GM12865 (cell line): ENCODE results near the gene MROH8.

ENCODE experiments used
- DNase-seq: peaks from one replicate; pipeline ENCODE4 v3.0.0; 2010; ENCODE audit warnings: low read depth
- H3K4me3 ChIP-seq: 2 replicates; pipeline ENCODE4 v1.5.1; 2011; ENCODE audit warnings: mild to moderate bottlenecking, low read depth, low read length, control low read depth
- TF ChIP-seq, protein P1 (sequence below): IDR thresholded peaks from 2 replicates; pipeline ENCODE4 v1.5.1; 2011; ENCODE audit warnings: low read length, control low read depth, low read depth, inconsistent platforms; ENCODE audit not compliant: insufficient read depth; ENCODE audit errors: missing control alignments

The MROH8 gene

DNA sequence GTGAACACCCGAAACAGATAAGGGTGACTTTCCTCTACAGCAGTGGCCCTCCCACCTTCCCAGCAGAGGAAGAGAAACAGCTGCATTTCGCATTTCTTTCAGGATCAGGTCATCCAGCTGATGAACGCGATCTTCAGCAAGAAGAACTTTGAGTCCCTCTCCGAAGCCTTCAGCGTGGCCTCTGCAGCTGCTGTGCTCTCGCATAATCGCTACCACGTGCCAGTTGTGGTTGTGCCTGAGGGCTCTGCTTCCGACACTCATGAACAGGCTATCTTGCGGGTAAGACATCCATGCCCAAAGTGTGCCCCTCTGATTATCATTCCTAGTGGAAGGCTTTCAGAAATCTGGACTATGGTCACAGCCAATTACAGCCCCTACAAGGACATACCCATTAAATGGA lies 27.8 kb upstream of the MROH8 start:
- H3K4me3 ChIP-seq = no peak overlapping the region
- DNase-seq = no peak
- TF ChIP-seq, protein P1, sequence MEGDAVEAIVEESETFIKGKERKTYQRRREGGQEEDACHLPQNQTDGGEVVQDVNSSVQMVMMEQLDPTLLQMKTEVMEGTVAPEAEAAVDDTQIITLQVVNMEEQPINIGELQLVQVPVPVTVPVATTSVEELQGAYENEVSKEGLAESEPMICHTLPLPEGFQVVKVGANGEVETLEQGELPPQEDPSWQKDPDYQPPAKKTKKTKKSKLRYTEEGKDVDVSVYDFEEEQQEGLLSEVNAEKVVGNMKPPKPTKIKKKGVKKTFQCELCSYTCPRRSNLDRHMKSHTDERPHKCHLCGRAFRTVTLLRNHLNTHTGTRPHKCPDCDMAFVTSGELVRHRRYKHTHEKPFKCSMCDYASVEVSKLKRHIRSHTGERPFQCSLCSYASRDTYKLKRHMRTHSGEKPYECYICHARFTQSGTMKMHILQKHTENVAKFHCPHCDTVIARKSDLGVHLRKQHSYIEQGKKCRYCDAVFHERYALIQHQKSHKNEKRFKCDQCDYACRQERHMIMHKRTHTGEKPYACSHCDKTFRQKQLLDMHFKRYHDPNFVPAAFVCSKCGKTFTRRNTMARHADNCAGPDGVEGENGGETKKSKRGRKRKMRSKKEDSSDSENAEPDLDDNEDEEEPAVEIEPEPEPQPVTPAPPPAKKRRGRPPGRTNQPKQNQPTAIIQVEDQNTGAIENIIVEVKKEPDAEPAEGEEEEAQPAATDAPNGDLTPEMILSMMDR = no peak

DNA sequence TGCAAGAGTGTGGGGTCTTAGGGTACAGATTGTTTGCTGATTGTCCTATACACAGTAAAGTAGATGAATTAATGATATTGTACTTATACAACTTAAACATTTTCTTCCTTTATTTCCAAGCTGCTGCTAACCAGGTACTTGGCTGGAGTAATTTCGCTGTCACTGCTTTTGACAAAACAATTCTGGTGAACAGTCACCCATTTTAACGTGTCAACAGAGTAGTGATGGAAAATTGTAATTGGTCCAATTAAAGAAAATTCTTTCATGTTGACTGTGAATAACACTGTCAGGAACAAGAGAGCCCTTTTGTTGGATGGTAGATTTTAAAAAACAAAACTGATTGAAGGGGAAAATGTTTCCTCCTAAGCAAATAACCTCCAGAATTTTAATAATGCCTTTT lies 26.4 kb upstream of the MROH8 start:
- DNase-seq = no peak
- TF ChIP-seq, protein P1 = no peak
- no peak overlapping the region for H3K4me3 ChIP-seq

DNA sequence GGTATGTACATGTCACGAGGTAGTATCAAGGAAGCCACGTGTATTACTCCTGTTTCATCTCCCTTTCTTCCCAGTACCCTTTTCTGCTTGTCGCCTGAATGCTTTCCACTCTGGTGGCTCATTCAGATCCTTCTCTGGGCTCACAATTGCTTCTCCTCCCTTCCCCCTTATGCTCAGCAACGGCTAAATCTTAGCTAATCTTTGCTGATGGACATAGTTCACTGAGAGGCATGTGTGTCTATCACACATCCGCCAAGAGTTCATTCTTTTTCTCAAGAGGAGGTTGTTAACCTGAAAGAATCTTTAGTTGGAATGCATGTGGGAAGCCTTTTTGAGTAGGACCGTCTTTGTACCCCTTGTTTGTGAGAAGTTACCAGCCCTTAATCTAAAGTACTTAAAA lies 25.8 kb upstream of the MROH8 start:
- H3K4me3 ChIP-seq = no peak overlapping the region
- no peak for DNase-seq
- TF ChIP-seq, protein P1 = no peak

DNA sequence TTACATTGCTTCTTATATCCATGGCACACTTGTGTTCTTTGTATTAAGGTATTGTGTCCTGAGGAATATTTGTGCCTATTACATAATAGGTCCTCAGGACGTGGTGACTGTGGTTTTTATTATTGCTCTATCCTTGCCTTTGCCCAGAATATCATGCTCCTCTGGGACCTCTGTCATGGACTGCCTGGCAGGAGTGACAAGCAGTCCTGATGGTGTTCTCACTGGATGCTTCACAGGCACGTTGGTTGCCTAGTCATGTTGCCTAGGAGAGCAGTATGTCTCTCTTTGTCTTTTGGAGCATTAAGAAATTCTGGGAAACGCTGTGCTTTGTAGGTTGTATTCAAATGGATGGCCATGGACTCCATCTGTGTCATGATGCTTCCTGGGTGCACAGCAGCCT lies 24.7 kb upstream of the MROH8 start:
- no peak overlapping the region for H3K4me3 ChIP-seq

DNA sequence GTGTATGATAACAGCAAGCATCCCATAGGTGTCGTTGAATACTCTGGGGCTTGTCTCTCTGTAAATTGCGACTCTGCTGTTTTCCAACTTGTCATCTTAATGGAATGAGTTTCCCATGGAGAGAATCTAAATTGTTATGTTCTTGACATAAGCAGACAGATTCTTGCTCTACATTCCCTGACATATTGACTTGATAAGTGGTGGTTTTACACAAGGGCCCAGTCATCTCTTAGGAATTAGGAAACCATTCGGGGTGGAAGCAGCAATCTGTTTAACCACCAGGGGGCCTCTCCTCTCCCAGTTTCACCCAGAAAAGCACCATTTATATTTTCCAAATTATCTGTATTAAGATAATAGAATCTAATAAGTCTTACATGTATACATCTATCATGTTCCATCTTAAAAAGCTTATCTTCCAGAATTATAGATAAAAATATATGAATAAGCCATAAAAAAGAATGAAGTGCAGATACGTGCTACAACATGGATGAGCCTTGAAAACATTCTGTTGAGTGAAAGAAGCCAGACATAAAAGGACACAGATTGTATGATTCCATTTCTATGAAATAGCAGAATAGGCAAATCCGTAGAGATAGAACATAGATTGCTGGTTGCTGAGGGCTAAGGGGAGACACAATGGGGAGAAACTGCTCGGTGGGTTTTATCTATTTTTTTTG lies 23.1 kb upstream of the MROH8 start:
- H3K4me3 ChIP-seq = no peak overlapping the region
- TF ChIP-seq, protein P1 = peak; percentile 65
- DNase-seq = peak; percentile 36

More for the DNA sequence above, 24.7 kb upstream of the MROH8 start:
- TF ChIP-seq, protein P1 = no peak
- DNase-seq = no peak

DNA sequence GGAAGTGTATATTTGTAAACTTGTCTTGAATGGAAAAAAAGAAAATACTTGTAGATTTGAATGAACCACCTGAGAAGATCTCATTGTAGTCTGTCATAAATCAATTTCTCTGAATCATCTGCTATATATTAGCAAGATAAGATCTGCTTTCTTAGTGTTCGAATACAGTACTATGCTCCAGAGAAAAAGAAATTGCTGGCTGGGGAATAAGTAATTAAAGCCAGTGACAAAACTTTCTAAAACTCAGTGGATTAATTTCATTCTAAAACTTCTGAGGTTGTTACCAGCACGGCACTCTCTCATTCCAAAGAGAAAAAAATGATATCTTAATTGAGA lies 22.4 kb upstream of the MROH8 start:
- H3K4me3 ChIP-seq = no peak overlapping the region
- DNase-seq = no peak
- TF ChIP-seq, protein P1 = no peak
